ENCODE results near the gene MPP4.

MPP4 gene

GRCh38 chr2:201597397-201597796, 101.0 kb downstream of the MPP4 start:
- Histone ChIP-seq H3K4me3 (ENCODE audit: low read length in 2 of 2) (no peak overlapping the region), H3K27me3 (ENCODE audit: control insufficient read depth in 2 of 2, insufficient read depth in 2 of 2, low read length in 2 of 2) (no peaks in the 10 kb centered on the region), H3K4me1 (ENCODE audit: control insufficient read depth in 2 of 2, insufficient read depth in 2 of 2, low read length in 2 of 2) (no peaks in the 10 kb centered on the region), H3K27ac (ENCODE audit: low read depth in 2 of 2, low read length in 2 of 2) (no peak overlapping the region), H3K36me3 (ENCODE audit: control insufficient read depth in 2 of 2, insufficient read depth in 2 of 2, low read length in 2 of 2) (no peaks in the 10 kb centered on the region), H3K9me3 (ENCODE audit: control insufficient read depth in 2 of 2, low read length in 2 of 2) (no peaks in the 10 kb centered on the region), H3K9ac (ENCODE audit: low read depth in 1 of 2, low read length in 2 of 2) (no peak overlapping the region)
